ENCODE data around the gene ARID4B. TPM values are rescaled to one million over a fixed set of nuclear protein-coding genes. Genes with fewer than 3 reads are reported as not detected.

Gene ARID4B
- total RNA-seq, 1 experiment from 2014 or later = 17.6 TPM

DNA sequence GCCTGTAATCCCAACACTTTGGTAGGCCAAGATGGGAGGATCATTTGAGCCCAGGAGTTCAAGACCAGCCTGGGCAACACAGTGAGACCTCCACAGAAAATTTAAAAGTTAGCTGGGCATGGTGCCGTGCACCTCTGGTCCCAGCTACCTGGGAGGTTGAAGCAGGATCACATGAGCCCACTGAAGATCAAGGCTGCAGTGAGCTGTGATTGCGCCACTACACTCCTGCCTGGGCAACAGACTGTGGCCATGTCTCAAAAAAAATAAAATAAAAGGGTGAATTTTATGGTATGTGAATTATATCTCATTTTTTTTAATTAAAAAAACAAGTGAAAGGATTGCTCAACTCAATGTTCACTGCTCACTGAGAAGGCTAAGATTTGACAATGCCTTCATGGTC lies 8.7 kb downstream of the ARID4B start:
- TF ChIP-seq EZH2 (IDR thresholded peaks at IDR 0.05; ENCODE audit: borderline replicate concordance, low read depth, low read length, poor library complexity, severe bottlenecking) = no peak
- TF ChIP-seq, protein P1, sequence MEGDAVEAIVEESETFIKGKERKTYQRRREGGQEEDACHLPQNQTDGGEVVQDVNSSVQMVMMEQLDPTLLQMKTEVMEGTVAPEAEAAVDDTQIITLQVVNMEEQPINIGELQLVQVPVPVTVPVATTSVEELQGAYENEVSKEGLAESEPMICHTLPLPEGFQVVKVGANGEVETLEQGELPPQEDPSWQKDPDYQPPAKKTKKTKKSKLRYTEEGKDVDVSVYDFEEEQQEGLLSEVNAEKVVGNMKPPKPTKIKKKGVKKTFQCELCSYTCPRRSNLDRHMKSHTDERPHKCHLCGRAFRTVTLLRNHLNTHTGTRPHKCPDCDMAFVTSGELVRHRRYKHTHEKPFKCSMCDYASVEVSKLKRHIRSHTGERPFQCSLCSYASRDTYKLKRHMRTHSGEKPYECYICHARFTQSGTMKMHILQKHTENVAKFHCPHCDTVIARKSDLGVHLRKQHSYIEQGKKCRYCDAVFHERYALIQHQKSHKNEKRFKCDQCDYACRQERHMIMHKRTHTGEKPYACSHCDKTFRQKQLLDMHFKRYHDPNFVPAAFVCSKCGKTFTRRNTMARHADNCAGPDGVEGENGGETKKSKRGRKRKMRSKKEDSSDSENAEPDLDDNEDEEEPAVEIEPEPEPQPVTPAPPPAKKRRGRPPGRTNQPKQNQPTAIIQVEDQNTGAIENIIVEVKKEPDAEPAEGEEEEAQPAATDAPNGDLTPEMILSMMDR (conservative IDR thresholded peaks at IDR 0.05; ENCODE audit: low read depth, low read length) = no peak
- BruUV-seq (replicated peaks) = no TSS peak
- Histone ChIP-seq H3K4me1 (ENCODE audit: insufficient read depth, low read length, poor library complexity, severe bottlenecking) (peaks cover 2% of the 10 kb centered on the region), H3K27me3 (replicated peaks; ENCODE audit: insufficient read depth, low read depth, low read length, poor library complexity) (no peaks in the 10 kb centered on the region), H3K27ac (ENCODE audit: low read depth, low read length, poor library complexity, severe bottlenecking) (no peak overlapping the region), H3K36me3 (ENCODE audit: insufficient read depth, low read length, poor library complexity, severe bottlenecking) (no peaks in the 10 kb centered on the region), H3K4me3 (ENCODE audit: low read depth, low read length, poor library complexity, severe bottlenecking) (no peak overlapping the region), H3K9me3 (ENCODE audit: low read depth, low read length, poor library complexity, severe bottlenecking) (no peaks in the 10 kb centered on the region)
- no peak for DNase-seq (ENCODE audit: low spot score)
- POLR2A ChIA-PET (ENCODE audit: low non-redundant PET) = no interaction called here
- intact Hi-C loops (cut with micrococcal nuclease; ENCODE audit: unreplicated experiment) = no loop called here
- CTCF ChIA-PET = no interaction called here

DNA sequence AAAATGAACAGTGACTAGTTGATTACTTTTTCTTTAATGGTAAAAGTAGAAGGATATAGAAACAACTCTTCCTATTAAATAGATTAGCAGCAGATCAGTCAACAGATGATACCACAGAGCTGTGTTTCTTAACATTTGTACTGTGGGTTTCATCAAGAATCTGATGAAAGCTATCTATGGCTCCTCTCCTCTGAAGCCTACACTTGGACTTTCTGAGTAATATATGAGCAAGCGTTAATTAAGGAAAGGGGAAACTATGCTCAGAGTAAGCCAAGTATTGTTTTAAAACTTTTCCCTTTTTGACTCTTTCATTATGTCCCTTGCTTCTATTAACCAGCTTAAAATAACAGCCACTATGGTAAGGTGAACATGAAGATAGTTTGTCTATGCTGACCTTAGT lies 10.8 kb downstream of the ARID4B start:
- Histone ChIP-seq H3K9me3 (ENCODE audit: low read depth, low read length, poor library complexity, severe bottlenecking) (no peaks in the 10 kb centered on the region), H3K4me1 (ENCODE audit: insufficient read depth, low read length, poor library complexity, severe bottlenecking) (peaks cover 6% of the 10 kb centered on the region), H3K36me3 (ENCODE audit: insufficient read depth, low read length, poor library complexity, severe bottlenecking) (no peaks in the 10 kb centered on the region), H3K27ac (ENCODE audit: low read depth, low read length, poor library complexity, severe bottlenecking) (no peak overlapping the region), H3K4me3 (ENCODE audit: low read depth, low read length, poor library complexity, severe bottlenecking) (no peak overlapping the region), H3K27me3 (replicated peaks; ENCODE audit: insufficient read depth, low read depth, low read length, poor library complexity) (no peaks in the 10 kb centered on the region)
- intact Hi-C loops (cut with micrococcal nuclease; ENCODE audit: unreplicated experiment) = no loop called here
- no TSS peak for BruUV-seq (replicated peaks)
- POLR2A ChIA-PET (ENCODE audit: low non-redundant PET) = no interaction called here
- no peak for DNase-seq (ENCODE audit: low spot score)
- TF ChIP-seq EZH2 (IDR thresholded peaks at IDR 0.05; ENCODE audit: borderline replicate concordance, low read depth, low read length, poor library complexity, severe bottlenecking) = no peak
- TF ChIP-seq, protein P1 (conservative IDR thresholded peaks at IDR 0.05; ENCODE audit: low read depth, low read length) = no peak
- CTCF ChIA-PET = no interaction called here

DNA sequence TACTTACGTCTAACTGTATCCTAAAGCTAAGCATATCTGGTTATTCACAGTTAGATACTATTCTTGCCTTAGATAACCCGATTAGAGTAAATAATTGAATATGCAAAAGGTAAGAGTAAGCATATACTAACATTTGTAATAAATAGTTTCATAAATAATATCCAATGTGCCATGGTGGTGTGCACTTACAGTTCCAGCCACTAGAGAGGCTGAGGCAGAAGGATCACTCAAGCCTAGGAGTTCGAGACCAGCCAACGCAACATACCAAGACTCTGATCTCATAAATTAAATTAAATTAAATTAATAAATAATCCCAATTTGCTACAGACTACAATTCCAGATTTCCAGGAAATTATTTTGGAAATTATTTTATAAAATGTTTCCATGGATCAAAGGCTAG lies 12.2 kb downstream of the ARID4B start:
- ChIA-PET CTCF (no interaction called here), POLR2A (ENCODE audit: low non-redundant PET) (no interaction called here)
- no peak for DNase-seq (ENCODE audit: low spot score)
- no peaks in the 10 kb centered on the region for H3K36me3 ChIP-seq (ENCODE audit: insufficient read depth, low read length, poor library complexity, severe bottlenecking)
- no peak overlapping the region for H3K4me3 ChIP-seq (ENCODE audit: low read depth, low read length, poor library complexity, severe bottlenecking)
- no peak overlapping the region for H3K27ac ChIP-seq (ENCODE audit: low read depth, low read length, poor library complexity, severe bottlenecking)
- intact Hi-C loops (cut with micrococcal nuclease; ENCODE audit: unreplicated experiment) = no loop called here
- no TSS peak for BruUV-seq (replicated peaks)
- no peaks in the 10 kb centered on the region for H3K9me3 ChIP-seq (ENCODE audit: low read depth, low read length, poor library complexity, severe bottlenecking)
- H3K4me1 ChIP-seq (ENCODE audit: insufficient read depth, low read length, poor library complexity, severe bottlenecking) = peaks cover 6% of the 10 kb centered on the region
- no peaks in the 10 kb centered on the region for H3K27me3 ChIP-seq (replicated peaks; ENCODE audit: insufficient read depth, low read depth, low read length, poor library complexity)
- TF ChIP-seq, protein P1 (conservative IDR thresholded peaks at IDR 0.05; ENCODE audit: low read depth, low read length) = no peak
- no peak for TF ChIP-seq EZH2 (IDR thresholded peaks at IDR 0.05; ENCODE audit: borderline replicate concordance, low read depth, low read length, poor library complexity, severe bottlenecking)

All from A673 (cell line).